Testis (tissue), 2 donors: Measurements from ENCODE around the gene PKP2.

ENCODE experiments used
- POLR2A ChIP-seq: fragments of 450-650 bp; IDR thresholded peaks from one replicate; pipeline ENCODE4 v1.6.1; 2017; ENCODE audit warnings: antibody characterized with exemption, mild to moderate bottlenecking, moderate library complexity
- TF ChIP-seq, protein P1 (sequence below), 3 experiments: fragments of 450-650 bp in 2 of 3; fragments of 200-600 bp in 1 of 3; sonication (generic) in 1 of 3; IDR thresholded peaks; one replicate each; pipeline ENCODE4 v1.5.1; 2016 to 2019; ENCODE audit warnings: antibody characterized with exemption in 3 of 3, mild to moderate bottlenecking in 2 of 3, moderate library complexity in 1 of 3

DNA sequence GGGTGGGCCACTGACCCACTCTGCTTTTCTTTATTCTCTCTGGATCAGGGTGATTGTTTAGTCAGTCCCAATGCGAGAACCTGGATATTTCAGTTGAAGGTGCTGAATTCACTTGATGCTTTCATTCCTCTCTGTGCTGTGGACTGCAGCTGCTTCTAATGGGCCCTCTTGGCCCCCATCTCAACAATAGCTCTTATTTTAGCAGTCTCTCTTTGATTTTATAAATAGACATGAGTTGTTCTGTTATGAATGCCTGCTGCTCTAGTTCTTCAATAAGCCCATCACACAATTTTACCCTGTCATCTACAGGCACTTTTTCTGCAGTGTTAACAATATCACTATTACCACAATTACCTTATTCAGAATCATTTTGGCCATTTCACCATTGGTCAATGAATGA is 86.7 kb downstream of the PKP2 start:
- no peak for TF ChIP-seq POLR2A
- TF ChIP-seq, protein P1, sequence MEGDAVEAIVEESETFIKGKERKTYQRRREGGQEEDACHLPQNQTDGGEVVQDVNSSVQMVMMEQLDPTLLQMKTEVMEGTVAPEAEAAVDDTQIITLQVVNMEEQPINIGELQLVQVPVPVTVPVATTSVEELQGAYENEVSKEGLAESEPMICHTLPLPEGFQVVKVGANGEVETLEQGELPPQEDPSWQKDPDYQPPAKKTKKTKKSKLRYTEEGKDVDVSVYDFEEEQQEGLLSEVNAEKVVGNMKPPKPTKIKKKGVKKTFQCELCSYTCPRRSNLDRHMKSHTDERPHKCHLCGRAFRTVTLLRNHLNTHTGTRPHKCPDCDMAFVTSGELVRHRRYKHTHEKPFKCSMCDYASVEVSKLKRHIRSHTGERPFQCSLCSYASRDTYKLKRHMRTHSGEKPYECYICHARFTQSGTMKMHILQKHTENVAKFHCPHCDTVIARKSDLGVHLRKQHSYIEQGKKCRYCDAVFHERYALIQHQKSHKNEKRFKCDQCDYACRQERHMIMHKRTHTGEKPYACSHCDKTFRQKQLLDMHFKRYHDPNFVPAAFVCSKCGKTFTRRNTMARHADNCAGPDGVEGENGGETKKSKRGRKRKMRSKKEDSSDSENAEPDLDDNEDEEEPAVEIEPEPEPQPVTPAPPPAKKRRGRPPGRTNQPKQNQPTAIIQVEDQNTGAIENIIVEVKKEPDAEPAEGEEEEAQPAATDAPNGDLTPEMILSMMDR (IDR thresholded peaks at IDR 0.05): no peak
